C4-2B (cell line): ENCODE measurements around the gene C13orf46.

Experiments used
- CTCF ChIP-seq: fragments of 450-650 bp; conservative IDR thresholded peaks from 2 replicates; pipeline ENCODE4 v1.5.1; 2017; ENCODE audit warnings: mild to moderate bottlenecking
- ZFX ChIP-seq: fragments of 450-650 bp; IDR thresholded peaks from 2 replicates; pipeline ENCODE4 v1.6.1; 2017

- TF ChIP-seq CTCF, result no peak
- no peak for TF ChIP-seq ZFX
These were observed 11.5 kb downstream of the C13orf46 start for GRCh38 chr13:113962386-113962785.
